PC-3 (cell line): ENCODE results near the gene DNAH7.

ENCODE experiments used
- CTCF ChIP-seq: fragments of 300-600 bp; sonication (generic); conservative IDR thresholded peaks from 2 replicates; pipeline ENCODE4 v1.5.1; 2017; ENCODE audit warnings: antibody characterized with exemption, low read depth, mild to moderate bottlenecking, low read length
- EZH2phosphoT487 ChIP-seq: fragments of 300-600 bp; sonication (generic); IDR thresholded peaks from 2 replicates; pipeline ENCODE4 v1.6.1; 2018; ENCODE audit warnings: mild to moderate bottlenecking, antibody characterized with exemption, low read length, borderline replicate concordance

GRCh38 chr2:196108604-196109003, 40.0 kb upstream of the DNAH7 start:
- TF ChIP-seq CTCF (no peak), EZH2phosphoT487 (no peak)
